ENCODE data around the gene SCGB3A1.

The SCGB3A1 gene

GRCh38 chr5:180625125-180625790 is 34.0 kb upstream of the SCGB3A1 start:
- no peak for DNase-seq (ENCODE audit: low read depth)

GRCh38 chr5:180624587-180624986 is 33.3 kb upstream of the SCGB3A1 start:
- DNase-seq (ENCODE audit: low read depth) = no peak

DNA sequence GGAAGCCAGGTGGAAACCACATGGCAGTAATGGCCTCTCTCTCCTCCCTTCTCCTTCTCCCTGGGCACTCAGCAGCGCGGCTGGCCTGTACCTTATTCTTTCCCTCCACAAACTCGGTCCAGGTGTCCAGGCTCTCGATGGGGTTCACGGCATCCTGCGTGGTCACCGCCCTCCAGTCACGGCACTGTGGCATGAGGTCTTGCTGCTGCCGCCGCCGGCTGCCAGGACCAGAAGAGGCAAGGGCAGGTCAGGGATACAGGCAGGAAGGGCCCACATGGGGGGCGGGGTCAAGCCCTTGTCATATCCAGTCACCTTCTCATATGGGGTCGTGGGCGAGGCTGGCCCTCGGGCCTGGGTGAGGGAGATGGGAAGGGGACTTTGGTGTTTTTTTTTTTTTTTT is 32.5 kb upstream of the SCGB3A1 start:
- DNase-seq (ENCODE audit: low read depth) = no peak

DNA sequence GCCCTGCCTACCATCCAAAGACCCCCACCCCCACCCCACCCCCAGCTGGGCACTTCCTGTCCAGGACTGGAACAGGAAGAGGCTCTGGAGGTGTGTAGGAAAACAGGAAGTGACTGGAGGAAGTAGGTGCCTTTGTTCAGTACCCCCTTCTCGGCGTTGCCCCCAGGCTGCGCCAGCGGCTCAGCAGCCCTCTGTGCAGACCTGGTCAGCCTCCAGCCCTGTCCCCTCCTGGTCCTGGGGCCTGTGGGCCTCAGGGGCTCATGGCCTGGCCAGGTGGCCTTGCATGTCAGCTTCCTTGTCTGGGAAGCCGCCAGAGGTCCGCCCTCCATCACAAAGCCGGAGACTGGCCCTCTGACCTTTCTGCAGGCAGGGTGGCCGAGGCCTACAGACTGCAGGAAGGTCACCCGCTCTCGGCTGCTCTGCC is 32.1 kb upstream of the SCGB3A1 start:
- DNase-seq (ENCODE audit: low read depth) = no peak

DNA sequence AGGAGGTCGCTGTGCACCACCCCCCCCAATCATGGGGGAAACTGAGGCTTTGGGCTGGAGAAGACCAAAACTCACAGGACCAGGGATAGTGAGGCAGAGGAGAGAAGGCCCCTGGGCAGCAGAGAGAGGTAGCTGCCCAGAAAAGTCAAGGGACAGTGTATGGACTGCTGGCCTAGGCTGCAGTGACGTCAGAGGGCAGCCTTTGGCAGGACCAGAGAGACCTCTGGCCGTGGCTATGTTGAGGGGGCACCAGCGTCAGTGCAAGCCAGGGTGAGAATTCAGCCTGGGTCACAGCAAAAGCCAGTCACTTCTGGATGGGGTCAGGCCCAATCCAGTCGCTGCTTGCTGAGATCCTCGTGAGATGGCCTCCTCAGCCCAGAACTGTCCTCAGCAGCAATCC is 31.6 kb upstream of the SCGB3A1 start:
- no peak for DNase-seq (ENCODE audit: low read depth)

- no peak for DNase-seq (ENCODE audit: low read depth)
Observed at GRCh38 chr5:180621311-180621710, 30.0 kb upstream of the SCGB3A1 start.

DNA sequence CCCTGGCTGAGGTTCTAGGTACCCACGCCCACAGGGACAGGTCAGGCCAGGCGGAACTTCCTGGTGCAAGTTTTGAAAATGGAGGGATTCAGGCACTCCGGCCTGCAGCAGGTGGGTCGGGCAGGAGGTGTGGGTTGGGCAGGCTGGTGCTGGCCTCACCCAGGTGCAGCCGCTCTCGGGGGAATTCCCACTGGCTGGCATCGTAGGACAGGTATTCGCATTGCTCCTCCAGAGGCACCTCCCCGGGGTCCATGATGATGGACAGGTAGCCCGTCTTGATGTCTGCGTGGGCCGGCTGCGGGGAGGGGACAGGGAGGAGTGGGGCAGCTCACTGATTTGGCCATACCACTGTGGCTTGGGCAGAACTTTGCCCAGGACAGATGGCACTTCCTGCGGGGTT is 28.7 kb upstream of the SCGB3A1 start:
- DNase-seq (ENCODE audit: low read depth) = no peak

DNA sequence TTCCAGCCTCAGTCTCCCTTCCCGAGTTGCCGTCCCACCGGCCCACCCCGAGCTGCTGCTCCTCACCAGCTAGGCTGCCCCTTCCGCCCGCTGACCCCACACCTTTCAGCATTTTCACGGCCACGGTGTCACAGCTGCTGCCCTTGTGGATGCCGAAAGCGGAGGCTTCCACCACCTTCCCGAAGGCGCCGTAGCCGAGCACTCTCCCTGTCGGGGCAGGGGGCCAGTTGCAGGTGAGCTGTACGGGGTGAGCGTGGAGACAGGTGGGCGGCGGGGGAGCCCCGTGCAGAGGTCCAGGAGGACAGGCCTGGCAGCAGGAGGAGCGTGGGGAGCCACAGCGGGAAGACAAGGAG is 28.2 kb upstream of the SCGB3A1 start:
- DNase-seq (ENCODE audit: low read depth) = no peak

DNA sequence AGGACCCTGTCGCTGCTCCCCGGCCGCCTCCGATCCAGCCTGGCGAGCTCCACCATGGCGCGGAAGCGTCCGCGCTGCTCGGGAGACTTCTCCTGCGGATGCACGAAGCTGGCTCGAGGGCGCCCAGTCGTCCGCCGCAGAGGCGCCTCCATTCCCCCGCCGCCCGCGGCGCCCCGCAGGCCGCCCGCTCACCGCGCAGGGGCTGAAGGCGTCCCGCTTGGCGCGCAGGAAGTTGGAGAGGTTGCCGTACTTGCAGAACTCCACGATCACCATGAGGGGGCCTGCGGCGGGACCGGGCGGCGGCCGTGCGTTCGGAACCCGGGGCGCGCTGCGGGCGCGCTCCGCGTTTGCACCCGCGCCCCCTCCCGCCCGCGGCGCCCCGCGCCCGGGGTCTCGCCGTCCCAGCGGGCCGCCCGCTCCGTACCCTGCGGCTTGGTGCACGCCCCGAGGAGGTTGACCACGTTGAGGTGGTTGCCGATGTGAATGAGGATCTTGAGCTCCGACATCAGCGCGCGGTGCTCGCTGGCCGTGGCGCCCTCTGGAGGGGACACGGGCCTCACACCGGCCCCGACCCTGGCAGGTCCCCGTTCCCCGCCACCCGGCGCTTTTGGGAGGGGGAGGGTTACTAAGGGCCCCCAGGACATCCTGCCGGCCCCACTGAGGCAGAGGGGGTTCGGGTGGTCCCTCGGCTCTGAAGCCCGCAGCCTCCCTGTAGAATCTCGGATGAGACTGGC is 27.7 kb upstream of the SCGB3A1 start:
- DNase-seq (ENCODE audit: low read depth) = peak; percentile 18

GRCh38 chr5:180618487-180618828 is 27.2 kb upstream of the SCGB3A1 start:
- no peak for DNase-seq (ENCODE audit: low read depth)

DNA sequence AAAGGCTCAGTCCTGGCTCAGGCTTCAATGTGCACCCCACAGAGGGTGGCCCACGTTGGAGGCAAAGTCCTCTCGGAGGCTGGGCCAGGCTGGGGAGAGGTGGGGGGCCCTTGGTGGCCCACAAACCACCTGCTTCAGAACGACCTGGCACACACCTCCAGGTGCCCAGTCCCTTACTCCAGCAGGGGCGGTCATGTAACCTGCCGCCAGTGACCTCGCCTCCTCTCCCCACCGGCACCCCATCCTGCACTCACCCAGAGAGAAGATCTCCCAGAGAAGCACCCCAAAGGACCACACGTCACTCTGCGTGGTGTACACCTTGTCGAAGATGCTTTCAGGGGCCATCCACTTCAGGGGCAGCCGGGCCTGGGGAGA is 22.5 kb upstream of the SCGB3A1 start:
- DNase-seq (ENCODE audit: low read depth) = no peak

- no peak for DNase-seq (ENCODE audit: low read depth)
Observed at GRCh38 chr5:180613188-180613813, 22.0 kb upstream of the SCGB3A1 start.

DNA sequence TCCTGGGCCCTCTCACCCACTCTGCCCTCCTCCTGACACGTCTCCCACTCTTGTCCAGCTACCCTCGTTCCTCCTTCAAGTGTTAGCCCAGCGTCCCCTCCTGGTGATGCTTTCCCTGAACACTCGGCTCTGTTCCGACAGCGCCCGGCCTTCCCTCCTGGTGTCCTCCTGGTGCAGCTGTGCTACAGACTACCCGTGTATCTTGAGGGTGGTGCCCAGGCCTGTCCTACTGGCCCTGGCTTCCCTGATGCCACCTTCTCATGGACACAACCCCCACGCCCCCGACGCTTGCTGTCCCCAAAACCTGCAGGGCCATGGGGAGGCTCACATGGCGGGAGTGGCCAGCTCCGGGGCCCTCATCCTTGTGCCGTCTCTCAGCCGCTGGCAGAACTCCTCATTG is 21.4 kb upstream of the SCGB3A1 start:
- DNase-seq (ENCODE audit: low read depth) = no peak

DNA sequence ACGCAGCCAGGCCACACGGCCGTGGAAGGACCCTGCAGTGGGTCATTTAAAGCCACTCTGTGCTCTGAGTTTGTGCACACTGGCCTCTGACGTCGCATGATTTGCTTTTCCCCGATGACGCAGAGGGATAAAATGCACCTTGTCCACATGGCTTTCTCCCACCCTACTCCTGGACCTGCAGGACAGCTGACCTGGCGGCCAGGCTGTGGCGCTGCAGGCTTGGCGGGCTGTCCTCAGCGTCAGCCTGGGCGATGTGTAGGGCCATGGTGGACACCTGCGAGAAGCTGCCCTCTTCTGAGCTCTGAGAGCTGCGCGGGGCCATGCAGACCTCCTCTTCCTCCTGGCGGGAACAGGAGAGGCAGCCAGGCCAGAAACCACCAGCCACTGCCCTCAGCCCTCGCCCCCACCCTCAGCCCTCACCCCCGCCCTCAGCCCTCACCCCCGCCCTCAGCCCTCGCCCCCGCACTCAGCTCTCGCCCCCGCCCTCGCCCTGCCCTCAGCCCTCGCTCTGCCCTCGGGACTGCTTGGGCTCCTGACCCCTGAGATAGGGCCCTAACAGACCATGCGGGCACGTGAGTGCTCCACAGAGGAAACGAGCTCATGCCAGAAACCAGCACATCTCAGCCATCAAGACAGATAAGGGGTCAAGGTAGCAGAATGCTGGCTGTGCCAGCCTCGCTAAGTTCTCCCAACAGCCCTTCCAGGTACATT is 20.0 kb upstream of the SCGB3A1 start:
- no peak for DNase-seq (ENCODE audit: low read depth)

GRCh38 chr5:180609817-180610550 is 18.7 kb upstream of the SCGB3A1 start:
- no peak for DNase-seq (ENCODE audit: low read depth)

DNA sequence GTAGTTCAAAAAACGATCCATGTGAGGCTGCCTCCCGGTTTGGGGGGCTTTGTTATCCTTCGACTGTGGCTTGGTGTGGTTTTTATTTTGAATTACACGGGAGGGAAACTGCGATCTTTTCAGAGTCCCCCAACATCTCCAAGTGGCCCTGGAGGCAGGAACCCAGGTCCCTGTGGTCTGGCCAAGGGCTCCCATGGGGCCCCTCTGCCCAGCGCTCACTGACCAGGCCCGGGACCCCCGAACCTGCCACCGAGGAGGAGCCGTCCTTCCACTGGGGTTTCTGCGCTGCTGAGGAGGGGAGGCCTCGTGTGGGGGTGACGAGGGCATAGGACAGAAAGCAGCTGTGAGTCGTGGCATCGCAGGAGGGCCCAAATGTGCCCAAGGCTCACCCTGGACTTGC is 18.1 kb upstream of the SCGB3A1 start:
- DNase-seq (ENCODE audit: low read depth) = no peak

DNA sequence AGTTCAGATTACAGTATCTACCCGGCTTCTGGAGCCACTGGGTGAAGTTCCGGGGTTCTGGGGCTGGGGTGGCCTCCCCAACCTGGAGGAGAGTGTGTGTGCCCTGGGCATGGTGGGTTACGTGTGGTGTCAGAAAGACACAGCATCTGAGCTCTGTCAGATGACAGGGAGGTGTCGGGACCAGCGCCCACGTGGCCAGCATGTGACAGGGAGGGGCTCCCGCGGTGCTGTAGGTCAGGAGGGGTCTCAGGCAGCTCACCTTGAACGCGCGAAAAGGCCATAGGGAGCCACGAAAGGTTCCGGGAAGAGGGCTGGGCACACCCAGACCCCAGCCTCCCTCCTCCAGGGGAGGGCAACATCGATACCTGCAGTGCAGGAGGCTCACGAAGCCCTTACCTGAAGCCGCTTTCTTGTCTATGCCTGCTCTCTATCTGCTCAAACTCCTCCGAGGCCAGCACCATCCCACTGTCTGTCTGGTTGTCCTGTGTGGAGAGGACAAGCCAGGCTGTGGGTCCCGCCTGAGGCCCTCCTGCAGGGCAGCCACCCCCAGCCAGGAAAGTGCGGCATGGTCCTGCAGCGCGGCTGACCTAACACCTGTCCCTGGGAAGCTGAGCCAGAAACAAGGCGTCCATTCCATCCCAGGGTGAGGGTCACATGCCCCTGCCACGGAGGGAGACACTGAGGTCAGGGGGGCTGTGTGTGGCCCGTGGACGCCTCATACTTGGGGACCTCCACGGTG is 17.4 kb upstream of the SCGB3A1 start:
- no peak for DNase-seq (ENCODE audit: low read depth)

GRCh38 chr5:180607861-180608571 is 16.7 kb upstream of the SCGB3A1 start:
- no peak for DNase-seq (ENCODE audit: low read depth)

- DNase-seq (ENCODE audit: low read depth) = no peak
Observed at GRCh38 chr5:180606215-180606785, 15.0 kb upstream of the SCGB3A1 start.

GRCh38 chr5:180605554-180606214 is 14.4 kb upstream of the SCGB3A1 start:
- DNase-seq (ENCODE audit: low read depth) = peak; percentile 45

All from activated T-cell treated with anti-CD3 and anti-CD28 coated beads for 24 hours (primary cell).